HepG2 (cell line): ENCODE data around the gene AK2. TPM values are rescaled to one million over a fixed set of nuclear protein-coding genes. Genes with fewer than 3 reads are reported as not detected.
A peak's percentile ranks its signal among the peaks of the same experiment; 100 is the strongest.

Experiments used
- POLR2A ChIP-seq, 2 experiments: IDR thresholded peaks; 2 replicates each; pipeline ENCODE4 v1.6.1; 2011; ENCODE audit warnings: low read depth in 2 of 2, low read length in 2 of 2, mild to moderate bottlenecking in 1 of 2, moderate library complexity in 1 of 2; ENCODE audit not compliant: insufficient read depth in 1 of 2
- RARG ChIP-seq: sonication (generic); formaldehyde crosslinking; IDR thresholded peaks from 2 replicates; pipeline ENCODE4 v1.4.0; 2020; ENCODE audit warnings: low read depth, mild to moderate bottlenecking, missing genetic modification reagents
- SRSF9 ChIP-seq: fragments of 200-400 bp; formaldehyde crosslinking; IDR thresholded peaks from 2 replicates; pipeline ENCODE4 v1.6.1; 2018; ENCODE audit warnings: borderline replicate concordance, mild to moderate bottlenecking, low read depth, low read length; ENCODE audit not compliant: insufficient read depth, poor library complexity, severe bottlenecking
- USF2 ChIP-seq, 2 experiments: sonication (generic) in 1 of 2; formaldehyde crosslinking in 1 of 2; IDR thresholded peaks; 2 replicates each; pipeline versions ENCODE4 v1.5.1 to v1.6.1; 2011 to 2020; ENCODE audit warnings: borderline replicate concordance in 1 of 2, low read depth in 1 of 2, low read length in 1 of 2, mild to moderate bottlenecking in 1 of 2, missing genetic modification reagents in 1 of 2, moderate library complexity in 1 of 2
- ZNF256 ChIP-seq: sonication (generic); formaldehyde crosslinking; conservative IDR thresholded peaks from 2 replicates; pipeline ENCODE4 v1.4.0; 2020; ENCODE audit warnings: missing genetic modification reagents
- ZNF281 ChIP-seq: sonication (generic); formaldehyde crosslinking; IDR thresholded peaks from 2 replicates; pipeline ENCODE4 v1.4.0; 2020; ENCODE audit warnings: missing genetic modification reagents, borderline replicate concordance
- ZNF530 ChIP-seq: sonication (generic); formaldehyde crosslinking; IDR thresholded peaks from 2 replicates; pipeline ENCODE4 v1.5.0; 2020; ENCODE audit warnings: low read depth, mild to moderate bottlenecking, missing genetic modification reagents
- ZNF891 ChIP-seq: sonication (generic); formaldehyde crosslinking; IDR thresholded peaks from 2 replicates; pipeline ENCODE4 v1.5.0; 2020; ENCODE audit warnings: mild to moderate bottlenecking, missing genetic modification reagents
- polyA plus RNA-seq, 8 experiments: library from polyadenylated mRNA; depleted of rRNA in 3 of 8; stranded (reverse) in 7 of 8; unstranded in 1 of 8; fragments of >200 nt; fragmentation: Illumina TruSeq in 4 of 8; extraction: Trizol in 4 of 8; gene quantifications; 2 replicates each; pipeline versions ENCODE4 v1.2.1 to v1.2.3, GENCODE V29; 2011 to 2016; ENCODE audit warnings: low read depth in 4 of 8, missing spikeins in 1 of 8, mixed read lengths in 1 of 8; ENCODE audit not compliant: insufficient read depth in 1 of 8
- total RNA-seq, 5 experiments: library from RNA; depleted of rRNA; stranded (reverse); fragments of >200 nt; fragmentation: Illumina TruSeq; extraction: Trizol; gene quantifications; 2 replicates each; pipeline ENCODE4 v1.2.3, GENCODE V29; 2016; ENCODE audit warnings: low read depth in 1 of 5
- TF ChIP-seq, protein P1 (sequence below): IDR thresholded peaks from 2 replicates; pipeline ENCODE4 v1.6.1; 2012; ENCODE audit warnings: low read depth, low read length, improper control_type of control experiment

Gene AK2
- total and polyA plus RNA-seq, 2 of the 13 experiments (the other 11 are each of a cell fraction or from before 2014, with no cell fraction given) = 170 to 188 TPM

DNA sequence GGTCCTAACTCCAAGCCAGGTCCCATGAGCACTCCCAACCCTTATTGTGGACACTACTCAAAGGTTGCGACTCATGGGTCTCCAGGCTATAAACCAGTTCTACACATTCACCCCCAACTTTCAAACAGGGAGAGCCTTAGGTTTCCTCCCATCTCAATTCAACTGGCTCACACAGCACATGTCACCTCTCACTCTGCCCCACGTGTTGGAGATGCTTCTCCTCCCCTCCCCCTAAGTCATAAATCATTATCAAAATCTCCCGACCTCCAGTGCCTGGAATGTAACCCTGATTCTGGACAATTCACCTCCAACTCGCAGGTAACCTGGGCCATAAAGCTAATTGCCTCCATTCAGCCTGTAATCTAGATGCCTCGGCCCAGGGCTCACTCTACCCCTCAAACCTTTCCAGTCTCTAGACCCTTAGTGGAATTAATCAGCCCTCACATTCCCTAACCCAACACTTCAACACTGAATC is 595 bp downstream of the AK2 start (continued):
- TF ChIP-seq USF2 (IDR thresholded peaks at IDR 0.05; ENCODE audit: low read depth, low read length) (no peak), USF2 (CRISPR knock-in tag; IDR thresholded peaks at IDR 0.05; ENCODE audit: borderline replicate concordance) (no peak), POLR2A (IDR thresholded peaks at IDR 0.05; ENCODE audit: insufficient read depth in 1 of 2, low read depth in 2 of 2, low read length in 2 of 2) (peak in 1 of 2 experiments; percentile 20; a peak in 1 of 4 replicates), SRSF9 (no peak), ZNF256 (CRISPR knock-in tag) (no peak), ZNF281 (CRISPR knock-in tag) (peak; percentile 52; the same call in 1 of the 2 replicates), ZNF891 (CRISPR knock-in tag) (no peak), ZNF530 (CRISPR knock-in tag) (no peak), RARG (CRISPR knock-in tag) (no peak)
- TF ChIP-seq, protein P1, sequence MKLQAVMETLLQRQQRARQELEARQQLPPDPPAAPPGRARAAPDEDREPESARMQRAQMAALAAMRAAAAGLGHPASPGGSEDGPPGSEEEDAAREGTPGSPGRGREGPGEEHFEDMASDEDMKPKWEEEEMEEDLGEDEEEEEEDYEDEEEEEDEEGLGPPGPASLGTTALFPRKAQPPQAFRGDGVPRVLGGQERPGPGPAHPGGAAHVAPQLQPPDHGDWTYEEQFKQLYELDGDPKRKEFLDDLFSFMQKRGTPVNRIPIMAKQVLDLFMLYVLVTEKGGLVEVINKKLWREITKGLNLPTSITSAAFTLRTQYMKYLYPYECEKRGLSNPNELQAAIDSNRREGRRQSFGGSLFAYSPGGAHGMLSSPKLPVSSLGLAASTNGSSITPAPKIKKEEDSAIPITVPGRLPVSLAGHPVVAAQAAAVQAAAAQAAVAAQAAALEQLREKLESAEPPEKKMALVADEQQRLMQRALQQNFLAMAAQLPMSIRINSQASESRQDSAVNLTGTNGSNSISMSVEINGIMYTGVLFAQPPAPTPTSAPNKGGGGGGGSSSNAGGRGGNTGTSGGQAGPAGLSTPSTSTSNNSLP = peak; percentile 16; the same call in 1 of the 2 replicates
